Endothelial cell of umbilical vein (primary cell): ENCODE measurements around the gene LMO7. TPM values are rescaled to one million over a fixed set of nuclear protein-coding genes. Genes with fewer than 3 reads are reported as not detected.

ENCODE experiments used
- BruUV-seq: library from RNA; stranded (reverse); fragments of 400-500 nt; replicated peaks from 2 replicates; lab custom pipeline; 2021; lab: Mats Ljungman, UMichigan
- CTCF ChIA-PET: fragments of 300-600, 350-600 bp; sonication (Branson Sonifier 250); formaldehyde crosslinking; loops from one replicate; lab custom pipeline; 2021; ENCODE audit warnings: antibody characterized with exemption, inconsistent platforms; lab: Charles Lee
- POLR2A ChIA-PET: fragments of 300-600, 350-600 bp; sonication (Branson Sonifier 250); formaldehyde crosslinking; loops from one replicate; lab custom pipeline; 2021; ENCODE audit warnings: antibody characterized with exemption, inconsistent platforms; lab: Charles Lee
- DNase-seq: peaks from one replicate; pipeline ENCODE4 v3.0.0-alpha.2; 2011; ENCODE audit warnings: low read depth, low spot score
- FAIRE-seq: peaks from 2 replicates; lab custom pipeline; 2011; peaks lifted over from hg19 to GRCh38; lab: Jason Lieb, UNC
- H2AFZ ChIP-seq: 2 replicates; pipeline ENCODE4 v1.6.0; 2012; ENCODE audit warnings: low read depth, low read length, control low read depth, inconsistent platforms
- H3K27ac ChIP-seq: 2 replicates; pipeline ENCODE4 v1.5.1; 2011; ENCODE audit warnings: low read depth, mild to moderate bottlenecking, control low read depth, low read length, moderate library complexity; ENCODE audit not compliant: insufficient read depth
- H3K27me3 ChIP-seq, 2 experiments: 2 replicates each; pipeline versions ENCODE4 v1.6.0 to v1.6.1; 2011; ENCODE audit warnings: low read length in 2 of 2, mixed read lengths in 1 of 2; ENCODE audit not compliant: control insufficient read depth in 2 of 2, insufficient read depth in 2 of 2
- H3K36me3 ChIP-seq, 2 experiments: 2 replicates in 1 of 2; 3 replicates in 1 of 2; pipeline ENCODE4 v1.5.1; 2011; ENCODE audit warnings: low read length in 2 of 2, mild to moderate bottlenecking in 1 of 2, moderate library complexity in 1 of 2; ENCODE audit not compliant: control insufficient read depth in 2 of 2, insufficient read depth in 2 of 2; ENCODE audit errors: extremely low read depth in 1 of 2
- H3K4me1 ChIP-seq: 3 replicates; pipeline ENCODE4 v1.5.1; 2011; ENCODE audit warnings: mild to moderate bottlenecking, low read length; ENCODE audit not compliant: control insufficient read depth, insufficient read depth; ENCODE audit errors: extremely low read depth
- H3K4me2 ChIP-seq: 2 replicates; pipeline ENCODE4 v1.6.1; 2011; ENCODE audit warnings: low read length, control low read depth, mixed read lengths; ENCODE audit not compliant: insufficient read depth
- H3K4me3 ChIP-seq, 3 experiments: fragments of 200-600 bp in 1 of 3; sonication (generic), shearing (Covaris generic) in 1 of 3; replicated peaks in 1 of 3; 2 replicates each; pipeline ENCODE4 v1.5.1; 2011 to 2016; ENCODE audit warnings: control low read depth in 3 of 3, low read length in 3 of 3, mild to moderate bottlenecking in 2 of 3, inconsistent platforms in 1 of 3, low read depth in 1 of 3, moderate library complexity in 1 of 3; ENCODE audit not compliant: insufficient read depth in 1 of 3
- H3K79me2 ChIP-seq: 2 replicates; pipeline ENCODE4 v1.6.0; 2012; ENCODE audit warnings: low read length, inconsistent platforms; ENCODE audit not compliant: control insufficient read depth, insufficient read depth
- H3K9ac ChIP-seq: replicated peaks from 2 replicates; pipeline ENCODE3; 2011; ENCODE audit warnings: low read length, control low read depth; ENCODE audit not compliant: insufficient read depth; ENCODE audit errors: extremely low read depth
- H3K9me1 ChIP-seq: replicated peaks from 3 replicates; pipeline ENCODE4 v1.6.0; 2011; ENCODE audit warnings: mild to moderate bottlenecking, low read length; ENCODE audit not compliant: control insufficient read depth, insufficient read depth; ENCODE audit errors: extremely low read depth
- H3K9me3 ChIP-seq: replicated peaks from 2 replicates; pipeline ENCODE4 v1.5.1; 2012; ENCODE audit warnings: low read length, inconsistent platforms; ENCODE audit not compliant: control insufficient read depth, insufficient read depth
- H4K20me1 ChIP-seq: replicated peaks from 2 replicates; pipeline ENCODE3; 2011; ENCODE audit warnings: mild to moderate bottlenecking, low read length; ENCODE audit not compliant: control insufficient read depth, insufficient read depth; ENCODE audit errors: extremely low read depth
- FOS ChIP-seq: IDR thresholded peaks from 2 replicates; pipeline ENCODE4 v1.6.1; 2011; ENCODE audit warnings: mild to moderate bottlenecking, low read length, moderate library complexity, borderline replicate concordance; ENCODE audit not compliant: insufficient read depth
- GATA2 ChIP-seq: IDR thresholded peaks from 2 replicates; pipeline ENCODE4 v1.7.0; 2011; ENCODE audit warnings: low read depth, mild to moderate bottlenecking, moderate library complexity, mixed read lengths, low read length; ENCODE audit not compliant: insufficient read length, insufficient read depth
- JUN ChIP-seq: IDR thresholded peaks from 2 replicates; pipeline ENCODE4 v1.6.1; 2011; ENCODE audit warnings: borderline replicate concordance, low read depth; ENCODE audit not compliant: insufficient read length, insufficient read depth
- POLR2AphosphoS5 ChIP-seq: IDR thresholded peaks from 2 replicates; pipeline ENCODE4 v1.6.1; 2012; ENCODE audit warnings: low read depth, mild to moderate bottlenecking, control low read depth, low read length, moderate library complexity; ENCODE audit not compliant: insufficient read depth
- dilution Hi-C: fragments of 300-500 bp; cut with MboI; formaldehyde crosslinking; loops from one replicate; pipeline ENCODE4 v1.15.0; 2019; ENCODE audit warnings: low sequenced_read_pairs; ENCODE audit not compliant: extremely low pct_ligation_motif_present
- intact Hi-C: fragments of 100-400 bp; cut with micrococcal nuclease; formaldehyde crosslinking; loops from one replicate; pipeline ENCODE4 v1.10.0; 2022
- polyA plus RNA-seq, 4 experiments: library from polyadenylated mRNA; depleted of rRNA in 3 of 4; stranded (reverse) in 3 of 4; unstranded in 1 of 4; fragments of >200 nt; gene quantifications; 2 replicates each; pipeline versions ENCODE4 v1.2.1 to v1.2.3, GENCODE V29; 2011 to 2012; ENCODE audit warnings: missing spikeins in 1 of 4
- total RNA-seq: library from RNA; stranded (reverse); gene quantifications from 2 replicates; pipeline ENCODE4 v1.2.3, GENCODE V29; 2021
- TF ChIP-seq, protein P1 (sequence below), 2 donors: IDR thresholded peaks; 1 replicate in 1 of 2; 2 replicates in 1 of 2; pipeline ENCODE4 v1.5.1; 2011; ENCODE audit warnings: low read length in 2 of 2, mild to moderate bottlenecking in 2 of 2, moderate library complexity in 2 of 2, control low read depth in 1 of 2, inconsistent platforms in 1 of 2, low read depth in 1 of 2; ENCODE audit not compliant: insufficient read depth in 1 of 2; ENCODE audit errors: extremely low read depth in 1 of 2

Gene LMO7
- total and polyA plus RNA-seq, 2 donors (not counting 3 experiments of a cell fraction or from before 2014, with no cell fraction given): 10.5 to 21.1 TPM

DNA sequence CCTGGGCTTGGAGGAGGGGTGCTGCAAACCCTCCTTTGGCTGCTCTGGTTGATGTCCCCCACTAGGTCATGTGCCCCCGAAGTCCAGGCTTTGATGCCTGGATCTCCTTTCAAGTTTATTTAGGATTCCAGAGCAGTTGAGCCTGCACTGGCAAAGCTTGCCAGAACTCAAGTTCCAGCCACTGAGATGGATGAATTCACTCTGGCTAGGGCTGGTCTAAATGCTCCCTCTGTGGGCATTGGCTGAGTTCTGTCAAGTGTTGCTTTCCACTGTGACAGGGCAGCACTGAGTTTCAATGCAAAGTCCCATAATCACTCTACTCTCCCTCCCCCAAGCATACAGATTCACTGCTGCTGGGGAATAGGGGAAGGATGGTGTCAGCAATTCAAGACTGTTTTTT lies 17.8 kb upstream of the LMO7 start:
- H2AFZ ChIP-seq: no peak overlapping the region
- FAIRE-seq (no peak), DNase-seq (no peak)
- intact Hi-C loops (no loop called here), dilution Hi-C loops (no loop called here)
- ChIA-PET CTCF (no interaction called here), POLR2A (no interaction called here)
- H3K27me3 ChIP-seq: no peaks in the 10 kb centered on the region
- no peak overlapping the region for H3K9ac ChIP-seq
- no peak for TF ChIP-seq JUN
- no peak for TF ChIP-seq GATA2
- TF ChIP-seq POLR2AphosphoS5: no peak
- TF ChIP-seq, protein P1, sequence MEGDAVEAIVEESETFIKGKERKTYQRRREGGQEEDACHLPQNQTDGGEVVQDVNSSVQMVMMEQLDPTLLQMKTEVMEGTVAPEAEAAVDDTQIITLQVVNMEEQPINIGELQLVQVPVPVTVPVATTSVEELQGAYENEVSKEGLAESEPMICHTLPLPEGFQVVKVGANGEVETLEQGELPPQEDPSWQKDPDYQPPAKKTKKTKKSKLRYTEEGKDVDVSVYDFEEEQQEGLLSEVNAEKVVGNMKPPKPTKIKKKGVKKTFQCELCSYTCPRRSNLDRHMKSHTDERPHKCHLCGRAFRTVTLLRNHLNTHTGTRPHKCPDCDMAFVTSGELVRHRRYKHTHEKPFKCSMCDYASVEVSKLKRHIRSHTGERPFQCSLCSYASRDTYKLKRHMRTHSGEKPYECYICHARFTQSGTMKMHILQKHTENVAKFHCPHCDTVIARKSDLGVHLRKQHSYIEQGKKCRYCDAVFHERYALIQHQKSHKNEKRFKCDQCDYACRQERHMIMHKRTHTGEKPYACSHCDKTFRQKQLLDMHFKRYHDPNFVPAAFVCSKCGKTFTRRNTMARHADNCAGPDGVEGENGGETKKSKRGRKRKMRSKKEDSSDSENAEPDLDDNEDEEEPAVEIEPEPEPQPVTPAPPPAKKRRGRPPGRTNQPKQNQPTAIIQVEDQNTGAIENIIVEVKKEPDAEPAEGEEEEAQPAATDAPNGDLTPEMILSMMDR (IDR thresholded peaks at IDR 0.05; ENCODE audit: extremely low read depth in 1 of 2, insufficient read depth in 1 of 2, low read depth in 1 of 2, low read length in 2 of 2): no peak
- no peak overlapping the region for H3K27ac ChIP-seq
- BruUV-seq: no TSS peak
- no peaks in the 10 kb centered on the region for H3K79me2 ChIP-seq
- H3K4me1 ChIP-seq: peaks cover 8% of the 10 kb centered on the region
- H3K4me3 ChIP-seq: no peak overlapping the region
- H3K36me3 ChIP-seq: no peaks in the 10 kb centered on the region
- H3K9me3 ChIP-seq: no peaks in the 10 kb centered on the region
- no peak overlapping the region for H3K4me2 ChIP-seq
- H4K20me1 ChIP-seq: no peaks in the 10 kb centered on the region
- H3K9me1 ChIP-seq: no peaks in the 10 kb centered on the region

DNA sequence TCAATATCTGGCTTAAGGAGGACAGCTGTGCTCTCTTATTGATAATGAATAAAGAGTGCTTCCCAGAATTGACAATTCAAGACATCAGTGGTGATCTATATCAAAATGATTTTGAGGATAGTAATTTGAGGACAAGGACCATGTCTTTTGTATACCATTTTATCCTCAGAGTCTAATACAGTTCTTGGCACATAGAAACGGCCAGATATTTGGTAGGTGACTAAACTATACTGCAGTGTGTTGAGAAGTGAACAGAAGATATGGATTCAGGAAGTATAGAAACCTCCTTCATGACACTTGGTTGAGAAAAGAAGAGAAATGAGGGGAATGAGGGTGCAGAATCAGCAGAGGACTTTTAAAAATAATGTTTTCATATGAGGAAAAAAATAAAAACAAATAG lies 16.1 kb upstream of the LMO7 start:
- Histone ChIP-seq H3K79me2 (no peaks in the 10 kb centered on the region), H2AFZ (no peak overlapping the region), H3K27me3 (no peaks in the 10 kb centered on the region), H3K27ac (no peak overlapping the region), H3K36me3 (no peaks in the 10 kb centered on the region), H3K9me1 (no peaks in the 10 kb centered on the region), H3K4me3 (no peak overlapping the region), H3K9me3 (no peaks in the 10 kb centered on the region), H3K4me1 (peaks cover 8% of the 10 kb centered on the region), H4K20me1 (no peaks in the 10 kb centered on the region), H3K4me2 (no peak overlapping the region), H3K9ac (no peak overlapping the region)
- dilution Hi-C loops (no loop called here), intact Hi-C loops (loop anchor here (2.0 to 5.0 kb wide), 2 partner anchors 15 to 38 kb away; no protein-coding TSS in a partner anchor)
- FAIRE-seq: no peak
- POLR2A ChIA-PET: no interaction called here
- CTCF ChIA-PET: interaction anchor here (1.8 kb wide), 1 partner anchor 12 kb away, joined by 5 read pairs; no protein-coding TSS in a partner anchor
- BruUV-seq: no TSS peak
- no peak for DNase-seq
- no peak for TF ChIP-seq JUN
- TF ChIP-seq GATA2: no peak
- no peak for TF ChIP-seq POLR2AphosphoS5
- TF ChIP-seq FOS: no peak
